HEK293T (cell line): ENCODE data around the gene AHNAK2.

Experiments
- CTCF ChIA-PET: fragments of 350-600 bp; formaldehyde crosslinking; extraction: SDS; loops from one replicate; lab custom pipeline; 2021; ENCODE audit warnings: antibody characterized with exemption, inconsistent platforms; lab: Yijun Ruan, JAX
- POLR2A ChIA-PET: fragments of 350-600 bp; formaldehyde crosslinking; extraction: SDS; loops from one replicate; lab custom pipeline; 2020; ENCODE audit warnings: antibody characterized with exemption, inconsistent platforms; lab: Yijun Ruan, JAX
- DNase-seq: peaks from one replicate; pipeline ENCODE4 v3.0.0; 2012; ENCODE audit warnings: mixed read lengths; ENCODE audit errors: extremely low spot score
- ARNT ChIP-seq: fragments of 450-650 bp; IDR thresholded peaks from 2 replicates; pipeline ENCODE4 v1.6.1; 2017; ENCODE audit warnings: mild to moderate bottlenecking
- BHLHE40 ChIP-seq: fragments of 450-650 bp; IDR thresholded peaks from 2 replicates; pipeline ENCODE4 v1.6.1; 2016; ENCODE audit warnings: mild to moderate bottlenecking, moderate library complexity, borderline replicate concordance
- CTBP1 ChIP-seq: fragments of 450-650 bp; IDR thresholded peaks from 2 replicates; pipeline ENCODE4 v1.6.1; 2016; ENCODE audit warnings: borderline replicate concordance
- ELF4 ChIP-seq: fragments of 450-650 bp; IDR thresholded peaks from 2 replicates; pipeline ENCODE4 v1.6.1; 2017; ENCODE audit warnings: antibody characterized with exemption
- FOXA1 ChIP-seq: fragments of 450-650 bp; IDR thresholded peaks from 2 replicates; pipeline ENCODE4 v1.6.1; 2016; ENCODE audit warnings: mild to moderate bottlenecking
- FOXK2 ChIP-seq: fragments of 450-650 bp; IDR thresholded peaks from 2 replicates; pipeline ENCODE4 v1.6.1; 2016; ENCODE audit warnings: mild to moderate bottlenecking
- FOXM1 ChIP-seq: fragments of 450-650 bp; IDR thresholded peaks from 2 replicates; pipeline ENCODE4 v1.6.1; 2017; ENCODE audit warnings: mild to moderate bottlenecking, borderline replicate concordance
- HDGF ChIP-seq: fragments of 450-650 bp; IDR thresholded peaks from 2 replicates; pipeline ENCODE4 v1.6.1; 2017; ENCODE audit warnings: antibody characterized with exemption, borderline replicate concordance
- L3MBTL2 ChIP-seq: fragments of 450-650 bp; conservative IDR thresholded peaks from 2 replicates; pipeline ENCODE4 v1.6.1; 2016; ENCODE audit warnings: mild to moderate bottlenecking
- LEF1 ChIP-seq: fragments of 450-650 bp; IDR thresholded peaks from 2 replicates; pipeline ENCODE4 v1.6.1; 2017; ENCODE audit warnings: mild to moderate bottlenecking, borderline replicate concordance
- NFRKB ChIP-seq: fragments of 450-650 bp; IDR thresholded peaks from 2 replicates; pipeline ENCODE4 v1.6.1; 2016; ENCODE audit warnings: mild to moderate bottlenecking, moderate library complexity
- SP1 ChIP-seq: fragments of 450-650 bp; IDR thresholded peaks from 2 replicates; pipeline ENCODE4 v1.6.1; 2017
- SUZ12 ChIP-seq: fragments of 450-650 bp; IDR thresholded peaks from 2 replicates; pipeline ENCODE4 v1.6.1; 2016; ENCODE audit warnings: mild to moderate bottlenecking
- TARDBP ChIP-seq: fragments of 450-650 bp; IDR thresholded peaks from 2 replicates; pipeline ENCODE4 v1.6.1; 2016
- ZNF384 ChIP-seq: fragments of 450-650 bp; IDR thresholded peaks from 2 replicates; pipeline ENCODE4 v1.6.1; 2016
- TF ChIP-seq, protein P1 (sequence below): fragments of 450-650 bp; IDR thresholded peaks from 2 replicates; pipeline ENCODE4 v1.6.1; 2016

The AHNAK2 gene

DNA sequence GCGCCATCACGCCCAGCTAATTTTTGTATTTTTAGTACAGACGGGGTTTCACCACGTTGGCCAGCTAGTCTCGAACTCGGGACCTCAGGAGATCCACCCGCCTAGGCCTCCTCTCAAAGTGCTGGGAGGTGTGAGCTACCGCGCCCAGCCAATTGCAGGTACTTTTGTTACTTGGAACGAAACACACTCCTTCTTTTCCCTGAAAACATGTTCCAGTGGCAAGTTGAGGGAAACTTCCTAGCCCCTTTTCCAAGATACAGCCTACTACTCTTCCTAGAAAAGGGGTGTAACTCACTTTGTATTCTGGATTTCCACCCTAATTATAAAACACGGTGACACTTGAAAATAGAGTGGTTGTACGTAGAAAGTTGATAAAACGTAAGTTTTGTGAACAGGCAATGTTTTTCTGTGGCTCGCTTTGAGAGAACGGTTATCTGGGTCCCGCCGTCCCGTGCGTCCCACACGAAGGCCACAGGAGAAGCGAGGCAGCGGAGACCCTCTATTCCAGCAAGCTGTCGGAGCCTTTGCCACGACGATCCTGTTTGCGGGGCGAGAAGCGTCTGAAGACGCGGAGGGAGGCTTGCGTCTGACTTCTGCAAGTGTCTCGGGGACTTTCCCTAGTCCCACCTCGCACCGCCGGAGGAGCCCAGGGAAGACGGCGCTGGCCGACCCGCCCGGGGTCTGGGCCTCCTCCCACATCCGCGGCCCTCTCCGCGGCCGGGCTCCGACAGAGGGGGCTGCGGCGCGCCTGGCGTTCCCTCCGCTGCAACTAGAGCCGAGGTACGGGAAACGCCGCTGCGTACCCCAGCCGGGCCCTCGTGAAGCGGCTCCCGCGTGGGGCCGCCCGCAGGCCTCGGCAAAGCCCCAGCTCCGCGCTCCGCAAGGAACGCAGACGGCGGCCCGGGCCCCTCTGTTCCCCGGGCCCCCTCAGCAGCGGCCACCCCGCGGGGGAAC, 42.0 kb upstream of the AHNAK2 start:
- POLR2A ChIA-PET: interaction anchor here (0.9 to 4.4 kb wide), 12 partner anchors 9 to 66 kb away, joined by 3 to 57 read pairs (median 6); partner anchors contain the start of gene AHNAK2
- peak; percentile 35 for DNase-seq
- no peak for TF ChIP-seq BHLHE40
- no peak for TF ChIP-seq SP1
- TF ChIP-seq, protein P1, sequence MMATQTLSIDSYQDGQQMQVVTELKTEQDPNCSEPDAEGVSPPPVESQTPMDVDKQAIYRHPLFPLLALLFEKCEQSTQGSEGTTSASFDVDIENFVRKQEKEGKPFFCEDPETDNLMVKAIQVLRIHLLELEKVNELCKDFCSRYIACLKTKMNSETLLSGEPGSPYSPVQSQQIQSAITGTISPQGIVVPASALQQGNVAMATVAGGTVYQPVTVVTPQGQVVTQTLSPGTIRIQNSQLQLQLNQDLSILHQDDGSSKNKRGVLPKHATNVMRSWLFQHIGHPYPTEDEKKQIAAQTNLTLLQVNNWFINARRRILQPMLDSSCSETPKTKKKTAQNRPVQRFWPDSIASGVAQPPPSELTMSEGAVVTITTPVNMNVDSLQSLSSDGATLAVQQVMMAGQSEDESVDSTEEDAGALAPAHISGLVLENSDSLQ: no peak
- no peak for TF ChIP-seq LEF1
- CTCF ChIA-PET: interaction anchor here (1.5 kb wide), 1 partner anchor 26 kb away, joined by 11 read pairs; no protein-coding TSS in a partner anchor

DNA sequence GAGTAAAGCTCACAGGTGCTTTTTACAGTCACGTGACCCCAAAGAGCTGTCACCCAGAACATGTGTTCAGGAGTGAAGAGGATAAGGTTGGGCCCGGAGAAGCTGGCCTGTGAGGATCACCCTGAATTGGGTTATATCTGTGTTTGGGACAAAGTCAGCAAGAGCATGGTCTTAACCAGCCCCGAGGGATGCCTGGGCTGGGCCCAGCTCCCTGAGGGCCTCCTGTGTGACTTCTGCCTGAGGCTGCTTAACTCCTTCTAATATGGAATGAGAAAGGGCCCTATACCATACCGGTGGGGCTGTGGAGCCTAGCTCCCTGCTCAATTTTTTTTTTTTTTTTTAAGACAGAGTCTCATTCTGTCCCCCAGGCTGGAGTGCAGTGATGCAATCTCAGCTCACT, 40.2 kb upstream of the AHNAK2 start:
- ChIA-PET CTCF (interaction anchor here (0.8 kb wide), 1 partner anchor 43 kb away, joined by 3 read pairs; no protein-coding TSS in a partner anchor), POLR2A (interaction anchor here (1.4 to 4.4 kb wide), 3 partner anchors 11 to 39 kb away, joined by 4 to 29 read pairs (median 6); no protein-coding TSS in a partner anchor)
- DNase-seq: no peak
- TF ChIP-seq ZNF384: no peak
- no peak for TF ChIP-seq L3MBTL2
- no peak for TF ChIP-seq FOXM1
- TF ChIP-seq SUZ12: no peak
- TF ChIP-seq LEF1: no peak
- TF ChIP-seq ELF4: no peak
- no peak for TF ChIP-seq SP1
- TF ChIP-seq CTBP1: no peak
- no peak for TF ChIP-seq ARNT
- TF ChIP-seq NFRKB: no peak
- TF ChIP-seq, protein P1: no peak
- TF ChIP-seq HDGF: no peak
- TF ChIP-seq FOXK2: no peak
- TF ChIP-seq TARDBP: no peak
- no peak for TF ChIP-seq BHLHE40
- no peak for TF ChIP-seq FOXA1

DNA sequence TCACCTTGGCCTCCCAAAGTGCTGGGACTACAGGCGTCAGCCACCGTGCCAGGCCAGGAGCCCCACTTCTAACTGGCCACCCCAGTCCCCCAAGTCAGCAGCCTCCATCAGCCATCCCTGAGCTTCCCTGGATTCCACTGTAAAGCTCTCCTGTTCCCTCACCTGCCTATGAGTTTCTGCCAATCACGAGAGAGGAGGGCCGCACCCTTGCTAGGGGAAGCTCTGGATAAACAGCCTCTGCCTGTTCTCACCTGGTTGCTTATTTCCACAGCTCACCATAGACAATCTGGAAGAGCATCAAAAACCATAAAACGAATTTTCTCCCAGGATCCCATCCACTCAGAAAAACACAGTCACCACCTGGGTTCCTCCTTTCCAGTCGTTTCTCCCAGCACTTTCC, 37.7 kb upstream of the AHNAK2 start:
- ChIA-PET CTCF (no interaction called here), POLR2A (interaction anchor here (1.6 kb wide), 1 partner anchor 11 kb away, joined by 4 read pairs; no protein-coding TSS in a partner anchor)
- no peak for TF ChIP-seq FOXM1
- TF ChIP-seq L3MBTL2: no peak
- no peak for TF ChIP-seq TARDBP
- no peak for TF ChIP-seq CTBP1
- TF ChIP-seq SP1: no peak
- no peak for DNase-seq

- no peak for DNase-seq
- TF ChIP-seq LEF1 (no peak), L3MBTL2 (no peak), FOXK2 (no peak)
- ChIA-PET POLR2A (interaction anchor here (1.6 kb wide), 1 partner anchor 11 kb away, joined by 4 read pairs; no protein-coding TSS in a partner anchor), CTCF (no interaction called here)
Observed at GRCh38 chr14:105015242-105015641, 37.1 kb upstream of the AHNAK2 start.

GRCh38 chr14:105014631-105015030, 36.5 kb upstream of the AHNAK2 start:
- POLR2A ChIA-PET: no interaction called here
- DNase-seq: no peak
- CTCF ChIA-PET: no interaction called here
- TF ChIP-seq SUZ12 (no peak), NFRKB (no peak), CTBP1 (no peak), FOXA1 (no peak), LEF1 (no peak), ELF4 (no peak), TARDBP (no peak), FOXK2 (no peak), L3MBTL2 (no peak), ARNT (no peak), SP1 (no peak), BHLHE40 (no peak)
- TF ChIP-seq, protein P1: no peak

DNA sequence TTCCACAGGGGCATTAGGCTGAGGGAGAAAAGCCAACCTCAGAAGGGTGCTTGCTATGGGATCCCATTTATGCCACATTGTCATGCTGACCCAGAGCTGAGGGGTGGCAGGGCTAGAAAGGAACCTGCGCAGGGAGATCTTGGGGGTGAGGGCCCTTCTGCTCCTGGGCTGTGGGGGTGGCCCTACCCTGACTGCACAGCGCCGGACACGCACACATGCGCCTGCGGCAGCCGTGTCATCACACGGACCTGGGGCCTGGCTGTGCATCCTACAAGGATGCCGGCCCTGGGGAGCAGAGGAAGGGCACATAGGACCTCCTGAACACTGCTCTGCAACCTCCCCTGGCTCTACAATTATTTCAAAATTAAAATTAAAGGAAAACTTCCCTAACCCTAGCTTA, 35.9 kb upstream of the AHNAK2 start:
- DNase-seq: no peak
- ChIA-PET CTCF (no interaction called here), POLR2A (no interaction called here)
- TF ChIP-seq BHLHE40: no peak
- TF ChIP-seq L3MBTL2: no peak
- no peak for TF ChIP-seq CTBP1
